Central memory CD4-positive, alpha-beta T cell (primary cell): ENCODE measurements around the gene GRK2.

Experiments
- DNase-seq: peaks from one replicate; pipeline ENCODE4 v3.0.0; 2022

GRK2 gene

GRCh38 chr11:67271205-67271540, 4.9 kb downstream of the GRK2 start:
- no peak for DNase-seq

- peak; percentile 64 for DNase-seq
Measured at GRCh38 chr11:67271541-67272284, 5.4 kb downstream of the GRK2 start.

- DNase-seq: peak; percentile 28
Measured at GRCh38 chr11:67272327-67273259, 6.3 kb downstream of the GRK2 start.

- no peak for DNase-seq
Measured at GRCh38 chr11:67273260-67273990, 7.2 kb downstream of the GRK2 start.

- DNase-seq: no peak
Measured at GRCh38 chr11:67274768-67275605, 8.7 kb downstream of the GRK2 start.

- DNase-seq: peak; percentile 27
Measured at GRCh38 chr11:67275606-67276409, 9.5 kb downstream of the GRK2 start.

- DNase-seq: peak; percentile 32
Measured at GRCh38 chr11:67276781-67277230, 10.5 kb downstream of the GRK2 start.

- DNase-seq: peak; percentile 95
Measured at GRCh38 chr11:67277231-67277961, 11.1 kb downstream of the GRK2 start.

GRCh38 chr11:67278135-67278938, 12.1 kb downstream of the GRK2 start:
- no peak for DNase-seq

- no peak for DNase-seq
Measured at GRCh38 chr11:67278939-67279588, 12.8 kb downstream of the GRK2 start.

- DNase-seq: no peak
Measured at GRCh38 chr11:67279589-67280340, 13.5 kb downstream of the GRK2 start.

GRCh38 chr11:67280341-67280787, 14.1 kb downstream of the GRK2 start:
- no peak for DNase-seq

GRCh38 chr11:67280788-67281551, 14.7 kb downstream of the GRK2 start:
- no peak for DNase-seq

GRCh38 chr11:67281552-67282150, 15.4 kb downstream of the GRK2 start:
- DNase-seq: no peak

- DNase-seq: no peak
Measured at GRCh38 chr11:67282155-67282875, 16.0 kb downstream of the GRK2 start.

- no peak for DNase-seq
Measured at GRCh38 chr11:67282876-67283371, 16.7 kb downstream of the GRK2 start.
